ENCODE measurements around the gene TIAM1. TPM values are rescaled to one million over a fixed set of nuclear protein-coding genes. Genes with fewer than 3 reads are reported as not detected.

The TIAM1 gene
- total RNA-seq, 4 donors from 2014 or later = 5.4 to 10.6 (median 6.0) TPM

- Histone ChIP-seq H3K4me1 (no peaks in the 10 kb centered on the region), H3K9me3 (peaks cover 0 to 5% (median 0%) of the 10 kb centered on the region in 4 donors), H3K4me3 (no peak overlapping the region), H3K36me3 (no peaks in the 10 kb centered on the region), H3K27me3 (no peaks in the 10 kb centered on the region), H3K27ac (replicated peaks in 1 of 4) (no peak overlapping the region)
- TF ChIP-seq POLR2A (IDR thresholded peaks at IDR 0.05; ENCODE audit: low read depth) (no peak), POLR2AphosphoS5 (IDR thresholded peaks at IDR 0.05) (no peak), CTCF (IDR thresholded peaks at IDR 0.05) (no peak), EP300 (IDR thresholded peaks at IDR 0.05) (no peak)
- no peak for DNase-seq (ENCODE audit: extremely low spot score)
- intact Hi-C loops (cut with DNase I) = no loop called here
- WGBS = 92% methylated on average over 1 of the region's 1 CpG
These were observed 57.4 kb downstream of the TIAM1 start for GRCh38 chr21:31286621-31287020.

GRCh38 chr21:31284797-31285397 is 59.2 kb downstream of the TIAM1 start:
- H3K4me3 ChIP-seq = no peak overlapping the region
- H3K9me3 ChIP-seq = peaks cover 0 to 5% (median 0%) of the 10 kb centered on the region in 4 donors
- H3K36me3 ChIP-seq = no peaks in the 10 kb centered on the region
- no peaks in the 10 kb centered on the region for H3K27me3 ChIP-seq
- H3K4me1 ChIP-seq = no peaks in the 10 kb centered on the region
- intact Hi-C loops (cut with DNase I) = no loop called here
- WGBS = 89% methylated on average over 5 of the region's 5 CpGs
- DNase-seq (ENCODE audit: extremely low spot score) = no peak
- no peak overlapping the region for H3K27ac ChIP-seq (replicated peaks in 1 of 4)
- TF ChIP-seq CTCF (IDR thresholded peaks at IDR 0.05) = no peak
- no peak for TF ChIP-seq POLR2AphosphoS5 (IDR thresholded peaks at IDR 0.05)
- no peak for TF ChIP-seq POLR2A (IDR thresholded peaks at IDR 0.05; ENCODE audit: low read depth)
- TF ChIP-seq EP300 (IDR thresholded peaks at IDR 0.05) = no peak

GRCh38 chr21:31283025-31283424 is 61.0 kb downstream of the TIAM1 start:
- Histone ChIP-seq H3K4me3 (no peak overlapping the region), H3K27me3 (no peaks in the 10 kb centered on the region), H3K9me3 (peaks cover 0 to 1% (median 0%) of the 10 kb centered on the region in 4 donors), H3K27ac (replicated peaks in 1 of 4) (no peak overlapping the region), H3K4me1 (no peaks in the 10 kb centered on the region), H3K36me3 (no peaks in the 10 kb centered on the region)
- DNase-seq (ENCODE audit: extremely low spot score) = no peak
- TF ChIP-seq POLR2A (IDR thresholded peaks at IDR 0.05; ENCODE audit: low read depth) (no peak), EP300 (IDR thresholded peaks at IDR 0.05) (no peak), CTCF (IDR thresholded peaks at IDR 0.05) (no peak), POLR2AphosphoS5 (IDR thresholded peaks at IDR 0.05) (no peak)
- WGBS = 93% methylated on average over 3 of the region's 3 CpGs
- intact Hi-C loops (cut with DNase I) = no loop called here

DNA sequence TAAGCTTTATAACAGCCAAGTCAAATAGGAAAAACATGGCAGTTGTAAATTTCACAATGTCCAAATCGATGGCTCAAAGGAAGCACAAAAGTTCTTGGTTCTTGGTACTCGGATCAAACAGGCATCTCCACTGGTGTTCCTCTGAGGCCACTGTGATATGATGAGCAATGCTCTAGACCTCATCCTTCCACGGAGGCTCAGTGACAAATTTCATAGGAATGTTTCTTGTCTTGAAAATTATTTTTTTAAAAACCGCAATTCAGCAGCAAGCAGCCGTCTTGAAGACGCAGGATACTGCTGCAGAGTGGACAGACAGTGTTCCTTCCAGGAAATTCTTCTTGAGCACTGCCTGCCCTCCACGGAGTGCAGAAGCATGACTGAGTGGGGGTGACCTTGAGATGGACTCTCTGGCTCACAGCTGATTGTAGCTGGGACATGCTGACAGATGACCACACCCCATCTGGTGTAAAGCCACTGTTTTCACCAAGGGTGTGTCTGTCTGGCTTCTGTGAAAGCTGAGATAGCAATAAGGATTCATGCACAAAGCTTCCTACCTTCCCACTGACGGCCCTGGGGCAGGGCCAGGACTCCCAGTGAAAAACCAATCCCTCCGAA is 61.9 kb downstream of the TIAM1 start:
- H3K4me3 ChIP-seq = no peak overlapping the region
- no peaks in the 10 kb centered on the region for H3K9me3 ChIP-seq
- H3K27ac ChIP-seq (replicated peaks in 1 of 4) = no peak overlapping the region
- H3K4me1 ChIP-seq = no peaks in the 10 kb centered on the region
- WGBS = 76% methylated on average over 9 of the region's 9 CpGs
- intact Hi-C loops (cut with DNase I) = no loop called here
- DNase-seq (ENCODE audit: extremely low spot score) = no peak
- no peaks in the 10 kb centered on the region for H3K36me3 ChIP-seq
- TF ChIP-seq CTCF (IDR thresholded peaks at IDR 0.05) = no peak
- TF ChIP-seq POLR2AphosphoS5 (IDR thresholded peaks at IDR 0.05) = no peak
- no peak for TF ChIP-seq EP300 (IDR thresholded peaks at IDR 0.05)
- H3K27me3 ChIP-seq = no peaks in the 10 kb centered on the region

All from esophagus muscularis mucosa (tissue), 4 donors.